Lower leg skin (tissue), 4 donors: ENCODE measurements around the gene PCDH12. TPM values are rescaled to one million over a fixed set of nuclear protein-coding genes. Genes with fewer than 3 reads are reported as not detected.

Source experiments
- DNase-seq, 2 donors: peaks; one replicate each; pipeline ENCODE4 v3.0.0-alpha.2; 2019; ENCODE audit warnings: low spot score in 2 of 2
- H3K4me3 ChIP-seq: fragments of 200-600 bp; sonication (generic); 2 replicates; pipeline ENCODE4 v1.5.1; 2017; ENCODE audit warnings: mild to moderate bottlenecking, low read depth; ENCODE audit not compliant: poor library complexity, severe bottlenecking
- CTCF ChIP-seq, 3 donors: fragments of 450-650 bp; IDR thresholded peaks; one replicate each; pipeline ENCODE4 v1.5.1; 2016; ENCODE audit warnings: antibody characterized with exemption in 3 of 3, mild to moderate bottlenecking in 3 of 3, moderate library complexity in 2 of 3
- POLR2A ChIP-seq, 2 donors: fragments of 450-650 bp; IDR thresholded peaks; one replicate each; pipeline ENCODE4 v1.6.1; 2016 to 2017; ENCODE audit warnings: antibody characterized with exemption in 2 of 2, mild to moderate bottlenecking in 1 of 2, moderate library complexity in 1 of 2
- WGBS, 2 donors: methylation state at CpG; one replicate each; pipeline ENCODE4 v1.1.5; 2018; 5-methylcytosine and 5-hydroxymethylcytosine counted together
- intact Hi-C: fragments of 100-400 bp; cut with DNase I; formaldehyde crosslinking; loops from one replicate; pipeline ENCODE4 v1.15.0; 2023; ENCODE audit warnings: low total_unique reads
- total RNA-seq, 4 donors: library from RNA; depleted of rRNA; stranded (reverse); fragments of >200 nt; gene quantifications; one replicate each; pipeline ENCODE4 v1.1.0, GENCODE V29; 2016

The PCDH12 gene
- total RNA-seq, 4 donors from 2014 or later = 0.34 to 1.5 (median 0.54) TPM

GRCh38 chr5:141969783-141970771 is 12.1 kb upstream of the PCDH12 start:
- H3K4me3 ChIP-seq = peak overlapping the region; percentile 51
- DNase-seq = no peak
- WGBS, 2 donors = 55 to 68% methylated on average over 2 of the region's 2 CpGs
- intact Hi-C loops = no loop called here
- TF ChIP-seq CTCF (IDR thresholded peaks at IDR 0.05) (no peak), POLR2A (IDR thresholded peaks at IDR 0.05) (no peak)

GRCh38 chr5:141968914-141969608 is 11.1 kb upstream of the PCDH12 start, which contains the start of gene RNF14:
Gene RNF14, plus strand, starts transcription at chr5:141969105. Its CDS starts 4,484 bp downstream, at chr5:141973589.
- intact Hi-C loops = no loop called here
- H3K4me3 ChIP-seq = peak within 1 kb of the TSS; percentile 51
- 0 to 1% methylated on average over 16 to 63 of the region's 63 CpGs for WGBS, 2 donors
- peak; percentile 92 to 98 for DNase-seq
- TF ChIP-seq CTCF (IDR thresholded peaks at IDR 0.05) = peak in 1 of 3 donors; percentile 81
- peak in 1 of 2 donors; percentile 70 for TF ChIP-seq POLR2A (IDR thresholded peaks at IDR 0.05)

GRCh38 chr5:141966963-141967333 is 8.9 kb upstream of the PCDH12 start:
- WGBS, 2 donors = 88 to 92% methylated on average over 2 of the region's 2 CpGs
- TF ChIP-seq POLR2A (IDR thresholded peaks at IDR 0.05) (no peak), CTCF (IDR thresholded peaks at IDR 0.05) (no peak)

GRCh38 chr5:141966275-141966962 is 8.4 kb upstream of the PCDH12 start:
- intact Hi-C loops = no loop called here
- DNase-seq = no peak
- no peak for TF ChIP-seq POLR2A (IDR thresholded peaks at IDR 0.05)
- TF ChIP-seq CTCF (IDR thresholded peaks at IDR 0.05) = no peak
- no peak overlapping the region for H3K4me3 ChIP-seq
- WGBS, 2 donors = 88% methylated on average over 4 of the region's 4 CpGs

More at GRCh38 chr5:141966963-141967333, 8.9 kb upstream of the PCDH12 start:
- intact Hi-C loops = no loop called here
- DNase-seq = no peak
- H3K4me3 ChIP-seq = no peak overlapping the region

GRCh38 chr5:141965071-141965470 is 7.1 kb upstream of the PCDH12 start:
- H3K4me3 ChIP-seq = no peak overlapping the region
- peak in 1 of 2 donors; percentile 39 for DNase-seq
- intact Hi-C loops = no loop called here
- TF ChIP-seq CTCF (IDR thresholded peaks at IDR 0.05) = no peak
- 87 to 91% methylated on average over 6 to 7 of the region's 7 CpGs for WGBS, 2 donors
